ENCODE measurements around the gene FES.
A peak's percentile ranks its signal among the peaks of the same experiment; 100 is the strongest.

The FES gene

DNA sequence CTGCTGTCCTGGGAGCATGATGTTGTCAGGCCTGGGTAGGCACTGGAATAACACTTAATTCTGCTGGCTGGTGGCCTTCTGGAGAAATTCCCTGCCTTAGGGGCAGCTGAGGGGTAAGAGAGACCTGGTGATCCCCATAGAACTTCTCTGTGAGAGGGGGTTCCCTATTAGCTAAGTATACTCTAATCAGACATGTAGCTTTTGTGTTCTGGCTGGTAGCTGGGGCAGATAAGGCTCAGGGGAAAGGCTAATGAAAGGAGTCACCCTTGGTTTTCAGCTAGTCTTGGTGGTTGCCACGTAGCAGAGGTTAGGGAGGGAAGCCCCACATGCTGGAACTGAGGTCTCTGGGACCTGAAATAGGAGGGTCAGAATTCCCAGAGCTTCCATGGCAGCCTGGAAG, 49.0 kb downstream of the FES start:
- no peak for DNase-seq

GRCh38 chr15:90934256-90934948, 50.1 kb downstream of the FES start:
- DNase-seq = peak; percentile 88

- peak; percentile 93 for DNase-seq
These were observed 50.8 kb downstream of the FES start, which contains the start of gene UNC45A for GRCh38 chr15:90934949-90935751. UNC45A (plus strand) TSS chr15:90935285; CDS start chr15:90935325, 40 bp downstream.

DNA sequence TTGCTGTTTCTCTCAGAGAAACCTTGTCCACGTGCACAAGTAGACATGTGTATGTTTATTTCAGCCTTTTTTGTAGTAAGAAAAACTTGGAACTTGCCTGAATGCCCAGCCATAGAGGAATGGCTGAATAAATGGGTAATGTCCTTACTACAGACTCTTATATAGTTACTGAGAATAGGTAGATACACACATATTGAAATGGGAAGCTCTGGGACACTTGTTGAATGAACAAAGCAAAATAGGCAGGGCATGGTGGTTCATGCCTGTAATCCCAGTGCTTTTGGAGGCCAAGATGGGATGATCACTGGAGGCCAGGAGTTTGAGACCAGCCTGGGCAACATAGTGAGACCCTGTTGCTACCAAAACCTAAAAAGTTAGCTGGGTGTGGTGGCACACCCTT, 52.5 kb downstream of the FES start:
- DNase-seq = no peak

- no peak for DNase-seq
These were observed 54.0 kb downstream of the FES start for GRCh38 chr15:90938261-90938660.

GRCh38 chr15:90939756-90940155, 55.5 kb downstream of the FES start:
- DNase-seq = no peak

- no peak for DNase-seq
These were observed 56.7 kb downstream of the FES start for GRCh38 chr15:90941038-90941437.

- DNase-seq = no peak
These were observed 58.2 kb downstream of the FES start for GRCh38 chr15:90942354-90943120.

DNA sequence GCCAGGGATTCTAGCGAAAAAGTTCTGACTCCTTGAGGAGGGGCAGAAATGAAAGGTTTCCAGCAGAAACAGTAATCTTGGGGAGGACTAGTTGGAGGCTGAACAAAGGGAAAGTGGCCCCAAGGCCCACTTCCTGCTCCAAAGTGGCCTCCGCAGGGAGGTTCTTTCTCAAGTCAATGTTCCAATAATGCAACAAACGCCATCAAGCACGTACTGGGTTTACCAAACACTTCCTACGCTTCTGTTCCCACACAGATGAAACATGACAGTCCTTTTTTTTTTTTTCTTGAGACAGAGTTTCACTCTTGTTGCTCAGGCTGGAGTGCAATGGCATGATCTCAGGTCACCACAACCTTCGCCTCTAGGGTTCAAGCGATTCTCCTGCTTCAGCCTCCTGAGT, 60.8 kb downstream of the FES start:
- no peak for DNase-seq
